GM21737 (cell line): ENCODE measurements around the gene CDK14.
"Not testable (repeated sequence)": the region's sequence is repeated elsewhere in the genome, so short reads cannot be mapped to it uniquely, and the experiment has no call there.

Source experiments
- ATAC-seq: cut with Tn5 transposase; IDR thresholded peaks from one replicate; pipeline ENCODE4 v1.9.1; 2021; ENCODE audit warnings: mild to moderate bottlenecking, moderate library complexity; ENCODE audit not compliant: unreplicated experiment

CDK14 gene

GRCh38 chr7:90629297-90629918, 33.3 kb downstream of the CDK14 start:
- ATAC-seq, result peak; percentile 66

GRCh38 chr7:90631502-90631901, 35.4 kb downstream of the CDK14 start:
- ATAC-seq, result no peak

GRCh38 chr7:90639683-90640082, 43.6 kb downstream of the CDK14 start:
- ATAC-seq, result not testable (repeated sequence)

GRCh38 chr7:90642978-90643377, 46.9 kb downstream of the CDK14 start:
- ATAC-seq, result no peak

GRCh38 chr7:90645784-90646183, 49.7 kb downstream of the CDK14 start:
- no peak for ATAC-seq

GRCh38 chr7:90648107-90648506, 52.0 kb downstream of the CDK14 start:
- no peak for ATAC-seq

GRCh38 chr7:90648834-90649233, 52.7 kb downstream of the CDK14 start:
- ATAC-seq, result no peak

- no peak for ATAC-seq
These were observed 58.8 kb downstream of the CDK14 start for GRCh38 chr7:90654718-90655427.

- peak; percentile 60 for ATAC-seq
These were observed 59.4 kb downstream of the CDK14 start for GRCh38 chr7:90655566-90655965.

- ATAC-seq, result no peak
These were observed 61.4 kb downstream of the CDK14 start for GRCh38 chr7:90657481-90657880.

- ATAC-seq, result no peak
These were observed 64.0 kb downstream of the CDK14 start for GRCh38 chr7:90660100-90660499.

- ATAC-seq, result no peak
These were observed 64.7 kb downstream of the CDK14 start for GRCh38 chr7:90660819-90661218.

- no peak for ATAC-seq
These were observed 65.4 kb downstream of the CDK14 start for GRCh38 chr7:90661290-90662151.

GRCh38 chr7:90663176-90663575, 67.1 kb downstream of the CDK14 start:
- ATAC-seq, result no peak

GRCh38 chr7:90666186-90666585, 70.1 kb downstream of the CDK14 start:
- no peak for ATAC-seq

GRCh38 chr7:90668992-90669391, 72.9 kb downstream of the CDK14 start:
- no peak for ATAC-seq

- ATAC-seq, result no peak
These were observed 73.4 kb downstream of the CDK14 start for GRCh38 chr7:90669492-90669891.

GRCh38 chr7:90671571-90671970, 75.5 kb downstream of the CDK14 start:
- no peak for ATAC-seq

- no peak for ATAC-seq
These were observed 76.1 kb downstream of the CDK14 start for GRCh38 chr7:90672210-90672609.

GRCh38 chr7:90674625-90675024, 78.5 kb downstream of the CDK14 start:
- no peak for ATAC-seq

GRCh38 chr7:90675982-90676381, 79.9 kb downstream of the CDK14 start:
- ATAC-seq, result no peak
